OCI-LY3 (cell line): Measurements from ENCODE around the gene RPL35.
"Not testable (repeated sequence)": the region's sequence is repeated elsewhere in the genome, so short reads cannot be mapped to it uniquely, and the experiment has no call there.

Source experiments
- H2AFZ ChIP-seq: fragments of 200-600, 300-600 bp; shearing (Covaris generic); 2 replicates; pipeline ENCODE4 v1.6.0; 2014; ENCODE audit warnings: antibody characterized with exemption, low read depth, low read length
- H3K27ac ChIP-seq: fragments of 200-600, 300-600 bp; sonication (generic); 2 replicates; pipeline ENCODE4 v1.5.1; 2014; ENCODE audit warnings: mild to moderate bottlenecking, low read length, moderate library complexity, mixed read lengths
- H3K27me3 ChIP-seq: fragments of 200-600, 300-600 bp; sonication (generic); 2 replicates; pipeline ENCODE4 v1.6.1; 2014; ENCODE audit warnings: low read depth, low read length, mixed read lengths
- H3K36me3 ChIP-seq: fragments of 200-600, 300-600 bp; sonication (generic); replicated peaks from 2 replicates; pipeline ENCODE3; 2014; ENCODE audit warnings: low read depth, low read length, mixed read lengths
- H3K4me1 ChIP-seq: fragments of 300-600, 200-600 bp; sonication (generic); 2 replicates; pipeline ENCODE4 v1.6.1; 2014; ENCODE audit warnings: low read length, mixed read lengths
- H3K4me2 ChIP-seq: fragments of 200-600, 300-600 bp; sonication (generic); 2 replicates; pipeline ENCODE4 v1.6.1; 2014; ENCODE audit warnings: low read length, mixed read lengths
- H3K4me3 ChIP-seq: fragments of 300-600, 200-600 bp; sonication (generic); 2 replicates; pipeline ENCODE4 v1.5.1; 2014; ENCODE audit warnings: antibody characterized with exemption, mild to moderate bottlenecking, low read length, moderate library complexity
- H3K79me2 ChIP-seq: fragments of 300-600, 200-600 bp; shearing (Covaris generic); 2 replicates; pipeline ENCODE4 v1.6.1; 2014; ENCODE audit warnings: mild to moderate bottlenecking, low read length, mixed read lengths
- H3K9ac ChIP-seq: fragments of 300-600, 200-600 bp; shearing (Covaris generic); 2 replicates; pipeline ENCODE4 v1.6.0; 2014; ENCODE audit warnings: mild to moderate bottlenecking, low read length, moderate library complexity
- H3K9me3 ChIP-seq: fragments of 200-600, 300-600 bp; shearing (Covaris generic); 2 replicates; pipeline ENCODE4 v1.6.1; 2014; ENCODE audit warnings: low read length, mixed read lengths; ENCODE audit not compliant: insufficient read depth
- H4K20me1 ChIP-seq: fragments of 200-600, 300-600 bp; sonication (generic); 2 replicates; pipeline ENCODE4 v1.6.1; 2016; ENCODE audit warnings: low read length, mixed read lengths; ENCODE audit not compliant: insufficient read depth
- CTCF ChIP-seq: fragments of 200-600, 300-600 bp; sonication (generic); IDR thresholded peaks from 2 replicates; pipeline ENCODE4 v1.5.1; 2014; ENCODE audit warnings: antibody characterized with exemption, low read length, low read depth
- EZH2phosphoT487 ChIP-seq: fragments of 200-600 bp; shearing (Covaris generic); IDR thresholded peaks from 2 replicates; pipeline ENCODE4 v1.6.1; 2018; ENCODE audit warnings: antibody characterized with exemption, mixed run types, low read depth

The RPL35 gene

GRCh38 chr9:124846969-124847368 is 14.8 kb downstream of the RPL35 start:
- Histone ChIP-seq H4K20me1 (no peaks in the 10 kb centered on the region), H3K79me2 (no peaks in the 10 kb centered on the region), H3K4me1 (peaks cover 4% of the 10 kb centered on the region; the same call in 1 of the 2 replicates), H3K36me3 (no peaks in the 10 kb centered on the region), H3K9me3 (no peaks in the 10 kb centered on the region), H3K9ac (no peak overlapping the region), H3K4me2 (no peak overlapping the region), H3K27ac (no peak overlapping the region), H2AFZ (no peak overlapping the region), H3K27me3 (no peaks in the 10 kb centered on the region), H3K4me3 (no peak overlapping the region)
- TF ChIP-seq CTCF = no peak

- H3K4me1 ChIP-seq, H3K4me3 ChIP-seq, H3K36me3 ChIP-seq, H3K27me3 ChIP-seq, H3K4me2 ChIP-seq, H2AFZ ChIP-seq, H3K9ac ChIP-seq, H3K79me2 ChIP-seq, H4K20me1 ChIP-seq, H3K27ac ChIP-seq, H3K9me3 ChIP-seq: not testable (repeated sequence)
These were observed 15.3 kb downstream of the RPL35 start for GRCh38 chr9:124846467-124846866.

- no peak overlapping the region for H3K27ac ChIP-seq
- peaks cover 15% of the 10 kb centered on the region; the same call in 1 of the 2 replicates for H3K4me1 ChIP-seq
- no peak overlapping the region for H3K4me3 ChIP-seq
- H2AFZ ChIP-seq = no peak overlapping the region
- no peak for TF ChIP-seq EZH2phosphoT487
- TF ChIP-seq CTCF = no peak
- H3K9me3 ChIP-seq = no peaks in the 10 kb centered on the region
- no peak overlapping the region for H3K4me2 ChIP-seq
- no peak overlapping the region for H3K9ac ChIP-seq
- no peaks in the 10 kb centered on the region for H3K36me3 ChIP-seq
- no peaks in the 10 kb centered on the region for H4K20me1 ChIP-seq
- no peaks in the 10 kb centered on the region for H3K27me3 ChIP-seq
- no peaks in the 10 kb centered on the region for H3K79me2 ChIP-seq
These were observed 17.5 kb downstream of the RPL35 start for GRCh38 chr9:124844291-124844690.

GRCh38 chr9:124843456-124844034 is 18.2 kb downstream of the RPL35 start:
- H3K36me3 ChIP-seq = no peaks in the 10 kb centered on the region
- H3K27me3 ChIP-seq = no peaks in the 10 kb centered on the region
- no peak overlapping the region for H2AFZ ChIP-seq
- no peak overlapping the region for H3K9ac ChIP-seq
- H3K4me2 ChIP-seq = no peak overlapping the region
- no peaks in the 10 kb centered on the region for H3K9me3 ChIP-seq
- H3K4me1 ChIP-seq = peaks cover 13% of the 10 kb centered on the region; the same call in 1 of the 2 replicates
- no peak overlapping the region for H3K4me3 ChIP-seq
- no peaks in the 10 kb centered on the region for H3K79me2 ChIP-seq
- H4K20me1 ChIP-seq = no peaks in the 10 kb centered on the region
- H3K27ac ChIP-seq = no peak overlapping the region
- no peak for TF ChIP-seq CTCF
- no peak for TF ChIP-seq EZH2phosphoT487
